Suprapubic skin (tissue), 4 donors: ENCODE data around the gene TAOK2.

Source experiments
- CTCF ChIP-seq, 2 donors: fragments of 200-600 bp in 1 of 2; fragments of 450-650 bp in 1 of 2; sonication (generic) in 1 of 2; IDR thresholded peaks; one replicate each; pipeline ENCODE4 v1.5.1; 2016 to 2019; ENCODE audit warnings: antibody characterized with exemption in 2 of 2, mild to moderate bottlenecking in 1 of 2, moderate library complexity in 1 of 2
- POLR2A ChIP-seq, 2 donors: fragments of 450-650 bp; IDR thresholded peaks; one replicate each; pipeline ENCODE4 v1.6.1; 2017; ENCODE audit warnings: antibody characterized with exemption in 2 of 2, mild to moderate bottlenecking in 2 of 2, moderate library complexity in 2 of 2
- POLR2AphosphoS5 ChIP-seq, 3 donors: sonication (generic); formaldehyde crosslinking; IDR thresholded peaks; one replicate each; pipeline ENCODE4 v1.6.1; 2017; ENCODE audit warnings: antibody characterized with exemption in 3 of 3

- TF ChIP-seq POLR2AphosphoS5 (IDR thresholded peaks at IDR 0.05) (no peak), CTCF (IDR thresholded peaks at IDR 0.05) (no peak), POLR2A (IDR thresholded peaks at IDR 0.05) (no peak)
Measured at GRCh38 chr16:30030011-30030685, 56.5 kb downstream of the TAOK2 start.
